Limb (tissue), 2 donors: ENCODE measurements around the gene MBP.
"Not testable (repeated sequence)": the region's sequence is repeated elsewhere in the genome, so short reads cannot be mapped to it uniquely, and the experiment has no call there.

Source experiments
- DNase-seq, 2 donors: peaks; one replicate each; pipeline ENCODE4 v3.0.0-alpha.2; 2016; ENCODE audit errors: extremely low spot score in 2 of 2

MBP gene

DNA sequence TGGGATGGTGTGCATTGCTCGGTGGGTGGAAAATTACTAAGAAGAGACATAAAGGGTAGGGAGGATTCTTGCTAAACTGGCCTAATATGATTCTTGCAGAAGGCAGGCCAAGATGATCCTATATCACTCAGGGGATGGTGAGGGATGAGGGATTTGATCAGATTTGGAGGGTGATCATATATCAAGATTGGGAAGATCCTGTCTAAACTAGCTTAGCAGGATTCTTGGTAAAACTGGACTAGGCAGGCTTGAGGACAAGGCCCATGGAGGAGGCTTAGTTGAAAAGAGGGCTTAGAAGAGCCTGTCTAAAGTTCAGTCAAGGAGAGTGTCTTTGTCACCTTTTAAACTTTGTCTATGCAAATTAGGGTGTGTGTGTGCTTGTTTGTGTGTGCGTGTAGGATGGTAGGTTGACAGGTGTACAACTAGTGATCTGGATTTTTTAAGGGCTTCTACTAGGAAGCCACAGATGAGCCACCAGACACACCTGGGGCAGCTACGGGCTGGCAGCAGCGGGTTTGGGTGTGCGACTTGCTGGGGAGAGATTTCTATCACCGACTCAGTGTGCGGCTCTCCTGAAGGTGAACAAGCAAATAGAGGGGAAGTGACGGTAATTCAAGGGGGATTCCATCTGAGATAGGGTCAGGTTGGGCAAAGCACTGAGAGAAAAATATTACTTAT, 142.1 kb downstream of the MBP start:
- not testable (repeated sequence) for DNase-seq

DNA sequence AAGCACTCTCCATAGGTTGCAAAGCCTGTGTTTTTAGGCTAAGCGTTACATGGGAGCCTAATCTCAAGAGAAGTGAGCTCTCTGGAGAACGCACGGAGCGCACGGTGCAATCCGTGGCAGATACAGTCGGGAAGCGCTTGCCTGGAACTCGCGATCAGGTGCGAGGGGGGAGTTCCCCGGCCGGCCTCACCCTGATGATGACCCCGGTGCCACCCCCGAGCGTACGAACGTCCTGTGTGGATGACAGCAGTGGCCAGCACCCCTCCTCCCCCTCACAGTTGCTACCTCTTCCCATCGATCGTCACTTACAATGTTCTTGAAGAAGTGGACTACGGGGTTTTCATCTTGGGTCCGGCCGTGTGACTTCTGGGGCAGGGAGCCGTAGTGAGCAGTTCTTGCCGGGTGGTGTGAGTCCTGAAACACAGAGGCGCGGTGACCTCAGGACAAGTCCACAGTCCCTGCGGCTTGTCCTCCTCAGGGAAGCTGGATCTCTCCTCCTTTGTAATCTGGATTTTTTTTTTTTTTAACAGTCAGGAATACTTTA, 142.9 kb downstream of the MBP start:
- peak in 1 of 2 donors; percentile 23 for DNase-seq

DNA sequence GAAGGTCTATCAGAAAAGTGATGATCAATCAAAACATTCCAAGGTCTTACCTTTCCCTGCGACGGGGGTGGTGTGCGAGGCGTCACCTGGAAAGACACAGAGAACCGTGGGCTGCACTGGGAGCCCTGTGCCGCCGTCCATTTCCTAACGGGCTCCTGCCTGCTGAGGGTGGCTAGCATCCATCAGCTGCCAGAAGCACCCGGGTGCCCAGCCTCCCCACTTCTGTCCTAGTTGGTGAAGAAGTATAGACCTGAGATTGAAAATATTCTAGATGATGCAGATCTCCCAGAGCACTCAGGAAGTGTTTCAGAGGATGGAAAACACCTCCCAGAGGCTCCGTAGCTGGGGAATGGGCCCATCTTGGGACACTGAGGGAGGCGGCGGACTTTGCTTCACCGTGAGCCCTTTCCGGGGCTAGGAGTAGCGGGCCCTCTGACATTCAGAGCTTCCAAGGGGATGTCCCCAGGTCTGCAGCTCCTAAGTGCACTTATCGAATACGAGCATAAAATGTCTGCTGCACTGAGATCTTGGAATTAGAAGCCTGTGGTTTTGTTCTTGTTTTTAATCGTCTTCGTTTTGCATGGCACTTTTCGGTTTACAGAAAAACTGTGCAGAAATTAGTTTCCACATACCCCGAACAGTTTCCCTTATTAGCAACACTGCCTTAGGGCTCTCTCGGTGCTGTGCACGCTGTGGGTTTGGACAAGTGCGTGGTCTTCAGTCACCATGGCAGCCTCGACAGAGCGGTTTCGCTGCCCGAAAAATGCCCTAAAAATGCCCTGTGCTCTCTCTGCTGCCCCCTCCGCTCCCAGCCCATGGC, 143.5 kb downstream of the MBP start:
- DNase-seq, result no peak

DNA sequence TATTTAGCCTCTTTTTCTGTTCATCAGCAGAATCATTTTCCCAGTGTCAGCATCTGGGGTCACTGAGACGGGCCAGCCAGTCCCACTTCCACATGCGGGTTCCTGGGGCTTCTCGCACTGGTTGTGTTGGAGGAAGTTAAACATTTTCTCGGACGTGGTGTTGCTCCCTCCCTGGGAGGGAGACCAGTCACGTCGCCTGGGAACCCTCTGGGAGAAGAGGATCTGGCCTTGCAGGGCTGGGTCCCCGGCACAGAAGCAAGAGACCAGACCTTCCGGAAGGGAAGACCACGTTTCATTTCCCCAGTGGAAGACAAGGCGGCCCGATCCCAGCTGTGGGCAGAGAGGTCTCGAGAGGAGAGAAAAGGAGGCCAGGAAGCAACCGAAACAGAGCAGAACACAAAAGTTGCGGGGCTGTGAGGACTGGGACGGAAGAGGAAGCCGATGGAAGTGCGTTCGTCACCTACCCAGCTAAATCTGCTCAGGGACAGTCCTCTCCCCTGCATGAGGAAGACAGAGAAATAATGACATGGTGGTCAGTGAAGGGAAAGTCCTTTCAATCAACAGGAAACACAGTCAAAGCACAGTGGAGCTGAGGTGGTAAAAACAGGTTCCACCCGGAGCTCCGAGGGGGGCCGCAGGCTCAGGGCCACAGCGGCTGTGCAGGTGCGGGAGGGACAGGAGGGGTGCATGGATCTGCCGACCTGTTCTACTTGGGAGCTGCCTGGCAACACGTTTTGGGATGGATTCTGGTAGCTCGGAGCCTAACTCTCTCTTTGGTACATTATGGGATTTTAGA, 144.4 kb downstream of the MBP start:
- DNase-seq, result peak in 1 of 2 donors; percentile 20

DNA sequence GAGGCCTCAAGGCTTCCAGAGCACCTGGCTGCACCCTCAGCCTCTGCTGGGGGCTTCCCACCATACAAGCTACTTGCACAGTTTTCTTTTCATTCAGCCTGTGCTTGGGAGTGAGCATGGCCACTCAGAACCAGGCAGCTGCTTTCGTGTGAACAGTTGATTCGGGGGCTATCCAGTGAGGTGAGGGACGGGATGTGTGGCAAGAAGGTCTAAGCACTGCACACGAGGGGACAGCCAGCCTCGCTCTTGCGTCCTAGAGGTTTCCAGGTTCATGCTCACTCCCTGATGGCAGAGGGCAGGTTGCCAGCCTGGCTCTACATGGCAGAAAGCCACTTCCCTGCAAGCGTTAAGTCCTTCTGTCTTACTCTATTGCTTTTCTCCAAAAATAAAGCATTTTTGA, 146.2 kb downstream of the MBP start:
- DNase-seq, result peak in 1 of 2 donors; percentile 22

DNA sequence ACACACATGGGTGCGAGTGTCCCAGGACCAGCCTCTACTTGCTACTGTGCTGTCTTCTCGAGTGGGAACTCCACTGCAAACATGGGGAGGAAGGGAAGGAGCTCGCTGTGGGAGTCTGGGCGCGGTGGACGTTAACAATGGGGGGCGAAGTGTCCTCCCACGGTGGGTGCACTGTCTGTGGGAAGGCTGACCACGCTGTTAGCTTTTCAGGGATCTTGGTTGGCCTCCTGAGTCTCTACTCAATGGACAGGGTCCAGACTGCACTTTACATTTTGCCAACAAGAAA, 146.7 kb downstream of the MBP start:
- DNase-seq, result no peak

DNA sequence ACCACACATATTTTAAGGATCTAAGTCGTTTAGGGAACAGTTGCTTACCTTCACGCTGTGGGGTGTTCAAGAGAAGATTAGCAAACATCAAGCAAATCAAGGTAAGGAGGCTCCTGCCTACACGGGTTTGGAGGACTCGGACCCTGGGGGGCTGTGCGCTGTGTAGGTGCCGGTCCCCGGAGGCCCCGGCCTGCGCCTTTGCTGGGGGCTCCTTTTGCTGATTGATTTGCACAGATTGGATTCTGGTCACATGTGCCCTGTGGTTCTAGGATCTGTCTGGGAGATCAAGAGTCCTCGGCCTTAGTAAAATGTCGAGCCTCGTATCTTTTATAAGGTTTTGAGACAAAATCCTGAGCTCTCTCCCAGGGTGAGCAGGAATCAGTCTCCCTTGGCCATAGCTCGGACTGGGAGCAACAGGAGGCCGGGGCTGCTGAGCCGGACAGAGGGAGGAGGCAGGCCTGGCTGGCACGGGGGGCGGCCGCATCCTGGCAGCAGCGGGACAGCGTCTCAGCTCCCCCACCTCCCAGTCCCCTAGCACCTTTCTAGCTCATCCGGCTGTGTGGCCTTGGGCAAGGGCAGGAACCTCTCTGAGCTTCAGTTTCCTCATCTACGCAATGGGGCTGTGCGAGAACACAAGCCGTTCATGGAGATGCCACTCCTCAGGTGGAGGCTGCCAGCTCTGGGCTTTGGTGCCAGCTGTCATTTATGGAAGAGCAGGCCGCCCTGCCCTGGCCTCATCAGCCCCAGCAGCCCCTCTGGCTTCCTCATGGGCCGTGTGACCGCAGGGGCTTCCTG, 147.2 kb downstream of the MBP start:
- DNase-seq, result peak in 1 of 2 donors; percentile 22

DNA sequence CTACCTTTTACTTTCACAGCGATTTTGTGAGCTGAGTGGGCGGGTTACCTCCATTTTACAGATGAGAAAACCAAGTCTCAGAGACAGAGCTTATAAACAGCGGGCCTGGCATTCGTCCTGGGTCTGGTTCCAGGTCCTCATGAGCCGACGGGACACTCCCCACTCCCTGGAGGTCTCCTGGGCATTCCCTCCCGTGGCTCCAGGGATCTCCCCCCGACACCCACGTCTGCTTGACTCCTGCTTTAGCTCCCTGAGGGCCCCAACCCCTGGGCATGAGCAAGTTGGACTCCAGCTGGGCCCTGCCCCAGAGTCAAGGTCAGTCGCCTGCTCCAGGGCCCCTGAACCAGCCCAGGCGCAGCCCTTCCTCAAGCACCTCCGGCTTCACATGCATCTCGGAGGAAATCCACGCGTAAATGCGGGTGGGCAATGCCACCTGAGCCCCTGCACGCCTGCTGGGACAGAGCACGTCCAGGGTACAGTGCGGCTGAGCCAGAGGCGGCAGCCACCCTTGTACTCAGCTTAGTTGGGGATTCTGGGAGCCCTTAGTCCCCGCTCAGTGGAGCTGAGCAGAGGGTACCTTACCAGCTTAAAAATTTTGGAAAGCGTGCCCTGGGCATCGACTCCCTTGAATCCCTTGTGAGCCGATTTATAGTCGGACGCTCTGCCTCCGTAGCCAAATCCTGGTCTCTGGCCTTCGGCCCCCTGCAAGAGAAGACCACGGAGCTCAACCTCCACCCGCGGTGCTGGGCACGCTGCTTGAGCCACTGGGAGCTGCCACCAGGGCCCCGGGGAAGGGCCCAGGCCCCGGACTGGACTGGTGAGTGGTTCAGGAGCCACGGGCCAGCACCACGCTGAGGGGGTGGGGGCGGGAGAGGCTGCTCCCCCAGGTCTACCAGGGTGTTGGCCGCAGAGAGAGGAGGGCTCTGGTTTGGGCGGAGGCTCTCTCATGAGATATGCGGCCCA, 148.1 kb downstream of the MBP start:
- peak in 1 of 2 donors; percentile 29 for DNase-seq

DNA sequence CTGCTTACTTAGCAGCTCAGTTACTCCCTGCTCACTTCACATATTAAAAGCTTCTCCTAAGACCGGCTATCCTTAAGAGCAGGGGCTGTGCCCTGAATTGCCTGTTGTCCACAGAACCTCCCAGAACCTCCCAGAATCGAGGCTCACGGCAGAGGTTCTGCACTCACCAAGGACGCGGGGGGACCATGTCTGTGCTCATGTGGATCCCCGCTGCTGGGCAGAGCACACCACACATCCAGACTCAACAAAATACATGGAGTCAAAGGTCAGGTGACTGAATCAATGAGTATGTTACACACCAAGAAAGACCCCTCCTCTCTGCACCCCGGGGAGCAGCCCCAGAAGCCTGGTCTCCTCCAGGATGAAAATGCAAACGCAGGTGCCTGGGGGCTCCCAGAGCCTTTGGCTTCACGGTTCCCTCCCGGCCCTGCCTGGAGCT, 149.0 kb downstream of the MBP start:
- DNase-seq, result no peak

DNA sequence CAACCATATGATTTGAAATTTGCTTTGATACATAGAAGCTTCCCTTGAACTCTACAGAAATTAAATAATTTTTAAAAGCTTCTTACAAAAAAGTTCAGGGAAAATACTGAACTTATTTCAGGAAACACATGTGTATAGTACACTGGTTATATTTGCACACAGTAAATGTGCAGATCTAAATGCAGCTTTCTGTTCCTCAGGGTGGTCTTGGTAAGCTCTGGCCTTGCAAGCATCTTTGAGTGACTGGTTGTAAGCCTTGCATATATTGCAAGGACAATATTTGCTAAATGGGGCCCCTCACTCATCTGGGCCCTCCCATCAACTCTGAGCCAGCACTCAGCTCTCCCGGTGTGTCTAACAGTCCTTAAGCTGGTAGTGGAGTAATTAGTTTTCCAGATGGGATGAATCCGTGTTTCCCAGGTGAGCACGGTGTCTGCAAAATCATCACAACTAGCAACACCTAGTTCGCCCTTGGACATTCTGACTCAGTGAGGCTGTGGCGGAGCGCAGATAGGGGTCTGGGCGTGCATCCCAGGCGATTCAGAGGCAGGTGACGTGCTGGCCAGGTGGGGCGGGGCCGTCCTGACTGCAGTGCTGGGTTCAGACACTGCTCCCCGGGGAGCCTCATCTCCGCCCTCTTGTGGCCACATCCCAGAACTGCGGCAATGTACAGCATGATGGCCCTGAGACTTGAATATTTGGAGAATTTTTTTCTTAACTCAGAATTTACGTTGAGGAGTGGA, 149.6 kb downstream of the MBP start:
- DNase-seq, result peak; percentile 60 to 88

DNA sequence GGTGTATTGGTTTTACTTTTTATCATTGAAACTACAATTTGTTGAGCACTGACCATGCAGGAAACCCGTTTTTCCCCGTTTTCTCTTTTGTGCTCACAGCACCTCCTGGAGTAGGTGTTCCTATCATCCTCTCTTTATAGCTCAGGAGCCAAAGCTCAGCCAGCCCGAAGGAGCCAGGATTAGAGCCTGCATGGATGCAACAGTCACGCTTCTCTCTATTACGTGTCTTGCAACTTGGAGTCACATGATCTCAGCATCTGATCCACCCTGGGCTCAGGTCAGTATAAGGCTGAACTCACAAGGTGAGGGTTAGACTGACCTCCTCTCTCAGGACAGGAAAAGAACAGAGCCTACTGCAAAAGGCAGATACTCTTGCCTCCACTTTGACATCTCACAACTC, 150.5 kb downstream of the MBP start:
- no peak for DNase-seq

DNA sequence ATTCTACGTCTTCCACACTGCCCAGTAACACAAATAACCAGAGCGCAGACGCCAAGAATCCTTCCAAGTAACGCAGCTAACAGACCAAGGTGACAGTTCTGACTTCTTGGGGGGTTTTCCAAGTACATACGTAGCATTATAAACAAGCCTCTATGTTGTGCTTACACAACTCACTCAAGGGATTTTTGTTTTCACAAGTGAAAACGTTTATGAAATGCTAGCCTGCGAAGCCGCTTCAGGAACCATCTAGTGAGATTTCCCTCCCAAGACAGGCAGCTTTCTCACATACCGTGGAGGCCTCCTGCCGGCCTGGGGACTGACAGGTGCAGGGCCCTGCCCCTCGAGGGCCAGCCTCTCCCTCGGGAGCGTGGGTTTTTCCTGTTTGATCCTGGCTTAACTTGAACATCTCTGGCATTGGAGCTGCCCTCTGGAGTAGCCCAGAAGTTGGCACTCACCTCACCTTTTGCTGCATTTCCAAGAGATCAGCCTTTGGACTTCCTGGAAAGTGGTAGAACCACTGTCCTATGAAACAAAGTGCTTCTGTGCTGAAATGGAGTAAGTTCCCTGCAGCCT, 151.1 kb downstream of the MBP start:
- peak in 1 of 2 donors; percentile 28 for DNase-seq

DNA sequence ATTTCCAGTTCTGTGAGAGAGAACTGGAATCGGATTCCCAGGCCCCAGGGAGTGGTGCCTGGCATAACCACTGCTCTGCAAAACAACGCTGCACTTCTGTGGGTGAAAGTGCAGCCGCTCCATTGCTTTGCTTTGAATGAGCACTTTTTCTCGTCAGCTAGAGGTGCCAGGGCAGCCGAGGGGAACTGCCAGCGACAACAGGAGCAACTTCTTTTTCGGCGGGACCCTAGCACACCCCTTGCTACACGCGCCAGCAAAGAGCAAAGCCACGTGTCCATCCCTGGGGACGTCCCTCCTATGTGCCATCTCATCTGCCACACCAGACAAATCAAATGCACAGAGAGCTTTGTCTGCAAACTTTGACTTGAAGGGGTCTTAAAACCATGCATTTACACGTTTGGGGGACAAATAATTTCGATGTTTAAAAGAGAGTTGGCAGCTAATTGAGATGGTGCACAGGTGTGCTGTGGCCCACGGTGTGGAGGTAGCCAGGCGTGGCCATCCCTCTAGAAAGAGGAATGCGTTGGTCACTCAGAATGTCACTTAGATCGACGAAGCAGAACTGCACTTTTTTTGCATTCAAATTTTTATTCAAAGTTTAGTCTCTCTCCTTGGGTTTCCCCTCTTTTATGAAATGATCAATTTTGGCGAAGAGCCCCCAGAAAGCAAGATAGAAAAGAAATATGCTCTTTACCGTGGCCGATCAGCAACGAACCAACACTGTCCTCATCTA, 151.8 kb downstream of the MBP start:
- peak in 1 of 2 donors; percentile 25 for DNase-seq

DNA sequence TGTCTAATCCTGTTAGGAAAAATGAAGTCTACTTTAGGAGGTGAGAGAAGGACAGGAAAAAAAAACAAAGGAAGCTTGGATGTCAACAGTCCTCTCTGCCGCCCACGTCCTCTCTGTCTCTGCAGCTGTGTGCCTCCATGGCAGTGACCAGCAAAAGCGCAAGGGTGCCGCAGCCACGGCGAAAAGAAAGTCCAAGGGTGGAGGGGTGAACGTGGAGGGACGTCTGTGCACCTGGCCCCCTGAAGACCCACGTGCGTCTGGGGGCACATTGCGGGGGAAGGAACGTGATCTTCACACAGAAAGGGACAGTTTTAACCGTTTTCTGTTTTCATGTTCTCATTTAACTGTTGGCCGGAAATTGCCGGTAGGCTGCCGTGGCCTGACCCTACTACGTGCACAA, 152.7 kb downstream of the MBP start:
- DNase-seq, result no peak

DNA sequence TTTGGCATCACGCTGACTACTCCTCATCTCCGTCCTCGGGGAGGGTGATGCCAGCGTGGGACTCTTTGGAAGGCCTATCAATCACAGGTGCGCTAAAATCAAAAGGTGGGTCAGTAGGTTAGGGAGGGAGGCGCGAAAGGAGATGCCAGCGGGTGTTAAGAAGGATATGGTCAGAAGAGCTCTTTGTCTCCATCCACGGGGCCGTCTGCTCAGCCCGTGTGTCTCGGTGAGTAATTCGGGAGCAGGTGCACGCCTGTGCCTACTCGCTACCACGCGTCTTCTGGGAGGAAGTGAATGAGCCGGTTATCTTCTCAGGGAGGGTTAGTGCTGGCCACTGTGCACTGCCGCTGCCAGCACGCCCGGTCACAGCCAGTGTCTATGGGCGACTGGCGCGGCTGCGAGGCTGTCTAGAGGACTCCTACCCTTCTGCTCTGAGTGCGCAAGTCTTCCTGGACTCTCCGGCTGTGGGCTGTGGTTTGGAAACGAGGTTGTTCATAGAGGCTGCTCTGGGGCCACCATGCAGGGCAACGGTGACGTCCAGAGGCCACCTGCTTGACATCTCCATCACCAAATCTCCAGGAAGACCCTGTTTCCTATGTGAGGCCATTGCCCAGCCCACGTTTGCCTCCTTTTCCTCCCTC, 153.4 kb downstream of the MBP start:
- DNase-seq, result no peak

DNA sequence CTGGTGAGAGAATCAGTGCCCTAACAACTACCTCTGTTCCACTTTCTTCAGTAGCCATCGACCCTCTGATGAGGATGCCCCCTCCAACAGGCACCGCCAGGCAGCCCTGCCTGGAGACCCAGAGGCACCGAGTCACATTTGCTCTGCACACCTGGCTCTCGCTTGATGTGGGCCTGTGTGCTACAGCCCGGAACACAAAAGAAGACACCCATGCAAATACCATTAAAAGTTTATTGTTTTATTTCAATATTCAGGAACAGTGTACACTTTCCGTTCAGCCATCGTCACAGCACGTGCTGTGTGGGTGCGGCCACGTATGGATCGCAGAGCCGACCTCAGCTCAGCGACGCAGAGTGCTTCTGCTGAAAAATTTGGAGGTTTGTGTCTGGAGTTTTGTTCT, 154.0 kb downstream of the MBP start:
- no peak for DNase-seq

DNA sequence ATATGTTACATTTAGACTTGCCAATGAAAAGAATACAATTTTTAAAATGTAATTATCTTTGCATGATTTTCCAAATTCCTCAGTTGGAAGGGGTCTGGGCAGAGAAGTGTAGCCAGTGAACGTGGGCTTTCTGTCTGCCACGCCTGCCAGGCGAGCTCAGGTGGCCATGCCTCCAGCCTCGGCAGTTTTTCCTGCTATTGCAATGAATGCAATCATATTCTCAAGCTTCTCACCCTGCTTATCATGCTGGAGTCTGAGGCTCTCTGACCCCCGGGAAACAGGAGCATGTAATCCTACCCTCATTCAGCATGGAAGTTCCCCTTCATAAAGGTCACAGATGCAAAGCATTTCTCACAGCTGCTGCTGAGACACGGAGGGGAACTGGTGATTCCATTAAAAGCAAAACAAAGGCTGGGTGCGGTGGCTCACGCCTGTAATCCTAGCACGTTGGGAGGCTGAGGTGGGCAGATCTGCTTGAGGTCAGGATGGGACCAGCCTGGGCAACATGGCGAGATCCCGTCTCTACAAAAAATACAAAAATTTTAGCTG, 154.8 kb downstream of the MBP start:
- peak in 1 of 2 donors; percentile 33 for DNase-seq
